HepG2 (cell line): Measurements from ENCODE around the gene DYRK2. TPM values are rescaled to one million over a fixed set of nuclear protein-coding genes. Genes with fewer than 3 reads are reported as not detected.

Experiments
- ATAC-seq: fragments of 200-7000 bp; cut with Tn5 transposase; 3 replicates; pipeline ENCODE4 v1.9.1; 2020; ENCODE audit warnings: mild to moderate bottlenecking, moderate library complexity
- BruUV-seq: library from RNA; stranded (reverse); fragments of 400-500 nt; replicated peaks from 2 replicates; lab custom pipeline; 2021; lab: Mats Ljungman, UMichigan
- CTCF ChIA-PET: fragments of 300-600 bp; formaldehyde crosslinking; extraction: SDS; loops from one replicate; lab custom pipeline; 2021; ENCODE audit warnings: low total read pairs, inconsistent platforms, low intra/inter-chr PET ratio; lab: Yijun Ruan, JAX
- POLR2A ChIA-PET: fragments of 350-600 bp; sonication (Branson Sonifier 250); formaldehyde crosslinking; loops from one replicate; lab custom pipeline; 2020; ENCODE audit warnings: antibody characterized with exemption, inconsistent platforms; lab: Yijun Ruan, JAX
- DNase-seq: peaks from one replicate; pipeline ENCODE4 v3.0.0-alpha.2; 2015; ENCODE audit warnings: low spot score
- FAIRE-seq: peaks from 3 replicates; lab custom pipeline; 2011; peaks lifted over from hg19 to GRCh38; lab: Jason Lieb, UNC
- H2AFZ ChIP-seq: one replicate; pipeline ENCODE4 v1.6.1; 2011; ENCODE audit warnings: low read length, inconsistent platforms
- H3K27ac ChIP-seq: fragments of 300-600 bp; 3 replicates; pipeline ENCODE4 v1.8.0; 2011; ENCODE audit warnings: mixed run types, mild to moderate bottlenecking, mixed read lengths, low read length, inconsistent platforms; ENCODE audit not compliant: insufficient read depth; ENCODE audit errors: extremely low read length
- H3K27me3 ChIP-seq, 2 experiments: fragments of 200-600 bp in 1 of 2; 2 replicates in 1 of 2; 3 replicates in 1 of 2; pipeline versions ENCODE4 v1.6.0 to v1.8.0; 2011; ENCODE audit warnings: low read length in 2 of 2, mild to moderate bottlenecking in 2 of 2, moderate library complexity in 2 of 2, inconsistent platforms in 1 of 2; ENCODE audit not compliant: insufficient read depth in 2 of 2, control insufficient read depth in 1 of 2
- H3K36me3 ChIP-seq, 2 experiments: fragments of 200-600 bp in 1 of 2; replicated peaks in 1 of 2; 2 replicates in 1 of 2; 3 replicates in 1 of 2; pipeline versions ENCODE4 v1.5.1 to v1.8.0; 2011; ENCODE audit warnings: low read length in 2 of 2, inconsistent platforms in 1 of 2; ENCODE audit not compliant: insufficient read depth in 2 of 2, control insufficient read depth in 1 of 2
- H3K4me1 ChIP-seq: 2 replicates; pipeline ENCODE4 v1.5.1; 2012; ENCODE audit warnings: low read length, inconsistent platforms; ENCODE audit not compliant: insufficient read depth
- H3K4me2 ChIP-seq: 2 replicates; pipeline ENCODE4 v1.6.0; 2011; ENCODE audit warnings: low read depth, low read length, inconsistent platforms
- H3K4me3 ChIP-seq, 3 experiments: fragments of 200-600 bp in 1 of 3; sonication (generic), shearing (Covaris generic) in 1 of 3; replicated peaks in 1 of 3; 2 replicates each; pipeline ENCODE4 v1.5.1; 2011 to 2016; ENCODE audit warnings: low read length in 3 of 3, inconsistent platforms in 2 of 3, low read depth in 2 of 3, mild to moderate bottlenecking in 2 of 3, control low read depth in 1 of 3, mixed read lengths in 1 of 3; ENCODE audit not compliant: insufficient read depth in 1 of 3
- H3K79me2 ChIP-seq: one replicate; pipeline ENCODE4 v1.6.1; 2011; ENCODE audit warnings: low read length, inconsistent platforms; ENCODE audit not compliant: insufficient read depth
- H3K9ac ChIP-seq: 2 replicates; pipeline ENCODE4 v1.6.0; 2011; ENCODE audit warnings: mild to moderate bottlenecking, low read depth, low read length, inconsistent platforms; ENCODE audit not compliant: insufficient read depth
- H3K9me3 ChIP-seq: 2 replicates; pipeline ENCODE4 v1.5.1; 2012; ENCODE audit warnings: mild to moderate bottlenecking, low read length
- H4K20me1 ChIP-seq: 2 replicates; pipeline ENCODE4 v1.6.0; 2011; ENCODE audit warnings: inconsistent platforms, mild to moderate bottlenecking, low read length, moderate library complexity; ENCODE audit not compliant: insufficient read depth
- BHLHE40 ChIP-seq: IDR thresholded peaks from 2 replicates; pipeline ENCODE4 v1.6.1; 2011; ENCODE audit warnings: low read length, improper control_type of control experiment
- FOXK2 ChIP-seq: fragments of 450-650 bp; IDR thresholded peaks from 2 replicates; pipeline ENCODE4 v1.6.1; 2016
- NCOA1 ChIP-seq: sonication (generic); formaldehyde crosslinking; IDR thresholded peaks from 2 replicates; pipeline ENCODE4 v1.9.0; 2021; ENCODE audit warnings: missing genetic modification reagents
- PTBP1 ChIP-seq: fragments of 200-400 bp; formaldehyde crosslinking; IDR thresholded peaks from 2 replicates; pipeline ENCODE4 v1.6.1; 2018; ENCODE audit warnings: low read length, low read depth; ENCODE audit not compliant: poor library complexity, severe bottlenecking
- SIN3A ChIP-seq: IDR thresholded peaks from 2 replicates; pipeline ENCODE4 v1.6.1; 2011; ENCODE audit warnings: low read depth, mild to moderate bottlenecking, control low read depth, low read length, borderline replicate concordance
- ZNF3 ChIP-seq: IDR thresholded peaks from 2 replicates; pipeline ENCODE4 v1.7.0; 2017; ENCODE audit warnings: inconsistent platforms
- ZNF724P ChIP-seq: sonication (generic); formaldehyde crosslinking; IDR thresholded peaks from 2 replicates; pipeline ENCODE4 v1.8.0; 2022; ENCODE audit warnings: missing genetic modification reagents, borderline replicate concordance
- ZNF777 ChIP-seq: sonication (generic); formaldehyde crosslinking; IDR thresholded peaks from 2 replicates; pipeline ENCODE4 v1.4.0; 2020; ENCODE audit warnings: missing genetic modification reagents
- WGBS: methylation state at CpG from one replicate; pipeline ENCODE4 v1.1.6; 2017; ENCODE audit warnings: low lambda C conversion rate; 5-methylcytosine and 5-hydroxymethylcytosine counted together
- in situ Hi-C: cut with HindIII; loops from 2 replicates; pipeline ENCODE4 v1.10.0; 2017; ENCODE audit warnings: low pct_unique_long_range_greater_than_20kb; ENCODE audit not compliant: extremely low pct_ligation_motif_present
- intact Hi-C: fragments of 100-400 bp; cut with micrococcal nuclease; formaldehyde crosslinking; loops from one replicate; pipeline ENCODE4 v1.10.0; 2022; ENCODE audit not compliant: unreplicated experiment
- polyA plus RNA-seq, 8 experiments: library from polyadenylated mRNA; depleted of rRNA in 3 of 8; stranded (reverse) in 7 of 8; unstranded in 1 of 8; fragments of >200 nt; fragmentation: Illumina TruSeq in 4 of 8; extraction: Trizol in 4 of 8; gene quantifications; 2 replicates each; pipeline versions ENCODE4 v1.2.1 to v1.2.3, GENCODE V29; 2011 to 2016; ENCODE audit warnings: low read depth in 4 of 8, missing spikeins in 1 of 8, mixed read lengths in 1 of 8; ENCODE audit not compliant: insufficient read depth in 1 of 8
- total RNA-seq, 5 experiments: library from RNA; depleted of rRNA; stranded (reverse); fragments of >200 nt; fragmentation: Illumina TruSeq; extraction: Trizol; gene quantifications; 2 replicates each; pipeline ENCODE4 v1.2.3, GENCODE V29; 2016; ENCODE audit warnings: low read depth in 1 of 5
- TF ChIP-seq, protein P1 (sequence below): sonication (generic); formaldehyde crosslinking; IDR thresholded peaks from 2 replicates; pipeline ENCODE4 v1.8.1; 2023; ENCODE audit warnings: mild to moderate bottlenecking, moderate library complexity, missing genetic modification reagents
- TF ChIP-seq, protein P2 (sequence below): sonication (generic); formaldehyde crosslinking; IDR thresholded peaks from 2 replicates; pipeline ENCODE4 v1.5.1; 2020; ENCODE audit warnings: mild to moderate bottlenecking, missing genetic modification reagents, borderline replicate concordance
- TF ChIP-seq, protein P3 (sequence below): sonication (generic); formaldehyde crosslinking; IDR thresholded peaks from 2 replicates; pipeline ENCODE4 v1.4.0; 2020; ENCODE audit warnings: missing genetic modification reagents

Gene DYRK2
- total and polyA plus RNA-seq, 2 of the 13 experiments (the other 11 are each of a cell fraction or from before 2014, with no cell fraction given), result 8.2 to 11.5 TPM

DNA sequence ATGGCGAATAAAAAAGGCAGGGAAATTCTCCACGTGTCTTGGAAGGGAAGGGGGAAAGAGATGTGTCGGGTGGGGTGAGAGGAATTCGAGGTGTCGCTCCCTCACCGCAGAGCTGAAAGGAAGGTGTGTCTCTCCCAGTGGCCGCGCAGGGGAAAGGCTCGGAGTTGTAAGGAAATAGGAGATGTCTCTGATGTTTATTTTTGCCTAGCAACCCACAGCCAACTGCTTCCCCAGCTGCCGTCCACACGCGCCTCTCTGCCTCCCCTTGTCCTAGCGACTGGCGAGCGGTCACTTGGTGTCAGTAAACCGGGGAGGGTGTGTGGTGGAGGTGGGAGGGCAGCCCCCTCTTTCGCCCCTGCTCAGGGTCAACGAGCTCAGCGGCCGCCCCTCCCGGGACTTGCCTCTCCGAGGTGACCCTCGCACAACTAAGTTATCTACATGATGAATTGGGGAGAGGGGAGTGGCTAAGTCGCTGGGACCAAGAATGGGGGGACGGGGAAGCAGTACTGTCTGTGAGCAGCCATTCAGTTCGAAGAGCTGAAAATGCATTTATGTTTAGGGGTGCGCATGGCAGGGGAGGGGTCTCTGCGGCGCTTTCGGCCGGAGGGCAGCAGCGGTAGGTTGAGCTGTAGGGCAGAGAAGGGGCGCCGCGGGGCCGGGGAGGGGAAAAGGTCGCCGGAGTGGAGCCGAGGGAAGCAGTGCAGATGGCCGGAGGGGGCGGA is 585 bp upstream of the DYRK2 start (continued):
- TF ChIP-seq NCOA1 (CRISPR knock-in tag), result no peak
- no peak for TF ChIP-seq PTBP1
- 0 out of 2 replicates have a peak, but pooled peaks have one; percentile 28 for TF ChIP-seq FOXK2
- TF ChIP-seq ZNF724P (CRISPR knock-in tag), result 0 out of 2 replicates have a peak, but pooled peaks have one; percentile 31
- TF ChIP-seq, all 625 proteins: peak for 61

DNA sequence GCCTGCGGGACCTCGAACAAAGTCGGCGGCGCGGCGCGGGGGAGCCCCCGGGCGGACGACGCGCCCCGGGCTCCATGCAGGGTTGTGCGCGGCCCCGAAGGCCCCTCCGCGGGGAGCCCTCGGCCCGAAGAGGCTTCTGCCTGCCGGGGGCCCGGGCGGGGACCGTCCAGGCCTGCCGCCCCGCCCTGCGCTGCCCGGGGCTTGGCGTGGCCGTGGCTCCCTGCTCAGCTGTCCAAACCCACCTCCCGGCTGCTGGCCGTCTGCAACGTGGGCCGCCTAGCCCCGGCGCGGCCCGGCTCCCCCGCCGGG is 670 bp downstream of the DYRK2 start:
- no peaks in the 10 kb centered on the region for H3K9me3 ChIP-seq
- H3K4me2 ChIP-seq, result peak overlapping the region; percentile 80
- H3K27ac ChIP-seq, result peak overlapping the region; percentile 80
- no TSS peak for BruUV-seq
- peaks cover 14% of the 10 kb centered on the region; the same call in 1 of the 2 replicates for H4K20me1 ChIP-seq
- H3K27me3 ChIP-seq, result 0 out of 5 replicates have a peak, but pooled peaks cover 0 to 3% of the 10 kb centered on the region in 2 experiments
- ChIA-PET POLR2A (no interaction called here), CTCF (no interaction called here)
- in situ Hi-C loops, result no loop called here
- FAIRE-seq (no peak), DNase-seq (no peak), ATAC-seq (peak; percentile 27)
- H3K4me1 ChIP-seq, result peaks cover 27% of the 10 kb centered on the region
- H3K4me3 ChIP-seq, result peak overlapping the region; percentile 74 to 84 (median 84)
- peaks cover 0 to 3% of the 10 kb centered on the region in 2 experiments; a peak in 1 of 5 replicates for H3K36me3 ChIP-seq
- WGBS, result no CpG with 5 or more reads among the region's 41 CpGs
- no peak overlapping the region for H2AFZ ChIP-seq
- peak overlapping the region; percentile 82 for H3K9ac ChIP-seq
- intact Hi-C loops, result no loop called here
- H3K79me2 ChIP-seq, result peaks cover 41% of the 10 kb centered on the region
- 0 out of 2 replicates have a peak, but pooled peaks have one; percentile 9 for TF ChIP-seq SIN3A
- TF ChIP-seq ZNF3, result no peak
- TF ChIP-seq, protein P1, sequence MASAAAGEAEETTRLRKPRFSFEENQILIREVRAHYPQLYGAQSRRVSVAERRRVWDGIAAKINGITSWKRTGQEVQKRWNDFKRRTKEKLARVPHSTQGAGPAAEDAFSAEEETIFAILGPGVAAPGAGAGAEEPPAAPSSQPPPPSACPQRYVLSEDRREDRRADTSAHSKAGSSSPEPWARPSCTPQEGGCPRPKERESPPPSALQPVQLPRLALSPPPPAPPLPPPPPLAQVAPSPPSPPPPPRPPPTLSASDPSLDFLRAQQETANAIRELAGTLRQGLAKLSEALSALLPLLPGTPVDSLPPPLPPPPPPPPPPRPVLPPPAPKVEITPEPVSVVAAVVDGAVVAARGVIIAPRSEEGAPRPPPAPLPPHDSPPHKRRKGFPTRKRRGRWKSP, result 0 out of 2 replicates have a peak, but pooled peaks have one; percentile 6
- peak; percentile 77; the same call in 1 of the 2 replicates for TF ChIP-seq ZNF777 (CRISPR knock-in tag)
- TF ChIP-seq, protein P2, sequence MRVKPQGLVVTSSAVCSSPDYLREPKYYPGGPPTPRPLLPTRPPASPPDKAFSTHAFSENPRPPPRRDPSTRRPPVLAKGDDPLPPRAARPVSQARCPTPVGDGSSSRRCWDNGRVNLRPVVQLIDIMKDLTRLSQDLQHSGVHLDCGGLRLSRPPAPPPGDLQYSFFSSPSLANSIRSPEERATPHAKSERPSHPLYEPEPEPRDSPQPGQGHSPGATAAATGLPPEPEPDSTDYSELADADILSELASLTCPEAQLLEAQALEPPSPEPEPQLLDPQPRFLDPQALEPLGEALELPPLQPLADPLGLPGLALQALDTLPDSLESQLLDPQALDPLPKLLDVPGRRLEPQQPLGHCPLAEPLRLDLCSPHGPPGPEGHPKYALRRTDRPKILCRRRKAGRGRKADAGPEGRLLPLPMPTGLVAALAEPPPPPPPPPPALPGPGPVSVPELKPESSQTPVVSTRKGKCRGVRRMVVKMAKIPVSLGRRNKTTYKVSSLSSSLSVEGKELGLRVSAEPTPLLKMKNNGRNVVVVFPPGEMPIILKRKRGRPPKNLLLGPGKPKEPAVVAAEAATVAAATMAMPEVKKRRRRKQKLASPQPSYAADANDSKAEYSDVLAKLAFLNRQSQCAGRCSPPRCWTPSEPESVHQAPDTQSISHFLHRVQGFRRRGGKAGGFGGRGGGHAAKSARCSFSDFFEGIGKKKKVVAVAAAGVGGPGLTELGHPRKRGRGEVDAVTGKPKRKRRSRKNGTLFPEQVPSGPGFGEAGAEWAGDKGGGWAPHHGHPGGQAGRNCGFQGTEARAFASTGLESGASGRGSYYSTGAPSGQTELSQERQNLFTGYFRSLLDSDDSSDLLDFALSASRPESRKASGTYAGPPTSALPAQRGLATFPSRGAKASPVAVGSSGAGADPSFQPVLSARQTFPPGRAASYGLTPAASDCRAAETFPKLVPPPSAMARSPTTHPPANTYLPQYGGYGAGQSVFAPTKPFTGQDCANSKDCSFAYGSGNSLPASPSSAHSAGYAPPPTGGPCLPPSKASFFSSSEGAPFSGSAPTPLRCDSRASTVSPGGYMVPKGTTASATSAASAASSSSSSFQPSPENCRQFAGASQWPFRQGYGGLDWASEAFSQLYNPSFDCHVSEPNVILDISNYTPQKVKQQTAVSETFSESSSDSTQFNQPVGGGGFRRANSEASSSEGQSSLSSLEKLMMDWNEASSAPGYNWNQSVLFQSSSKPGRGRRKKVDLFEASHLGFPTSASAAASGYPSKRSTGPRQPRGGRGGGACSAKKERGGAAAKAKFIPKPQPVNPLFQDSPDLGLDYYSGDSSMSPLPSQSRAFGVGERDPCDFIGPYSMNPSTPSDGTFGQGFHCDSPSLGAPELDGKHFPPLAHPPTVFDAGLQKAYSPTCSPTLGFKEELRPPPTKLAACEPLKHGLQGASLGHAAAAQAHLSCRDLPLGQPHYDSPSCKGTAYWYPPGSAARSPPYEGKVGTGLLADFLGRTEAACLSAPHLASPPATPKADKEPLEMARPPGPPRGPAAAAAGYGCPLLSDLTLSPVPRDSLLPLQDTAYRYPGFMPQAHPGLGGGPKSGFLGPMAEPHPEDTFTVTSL (CRISPR knock-in tag), result no peak
- TF ChIP-seq, protein P3, sequence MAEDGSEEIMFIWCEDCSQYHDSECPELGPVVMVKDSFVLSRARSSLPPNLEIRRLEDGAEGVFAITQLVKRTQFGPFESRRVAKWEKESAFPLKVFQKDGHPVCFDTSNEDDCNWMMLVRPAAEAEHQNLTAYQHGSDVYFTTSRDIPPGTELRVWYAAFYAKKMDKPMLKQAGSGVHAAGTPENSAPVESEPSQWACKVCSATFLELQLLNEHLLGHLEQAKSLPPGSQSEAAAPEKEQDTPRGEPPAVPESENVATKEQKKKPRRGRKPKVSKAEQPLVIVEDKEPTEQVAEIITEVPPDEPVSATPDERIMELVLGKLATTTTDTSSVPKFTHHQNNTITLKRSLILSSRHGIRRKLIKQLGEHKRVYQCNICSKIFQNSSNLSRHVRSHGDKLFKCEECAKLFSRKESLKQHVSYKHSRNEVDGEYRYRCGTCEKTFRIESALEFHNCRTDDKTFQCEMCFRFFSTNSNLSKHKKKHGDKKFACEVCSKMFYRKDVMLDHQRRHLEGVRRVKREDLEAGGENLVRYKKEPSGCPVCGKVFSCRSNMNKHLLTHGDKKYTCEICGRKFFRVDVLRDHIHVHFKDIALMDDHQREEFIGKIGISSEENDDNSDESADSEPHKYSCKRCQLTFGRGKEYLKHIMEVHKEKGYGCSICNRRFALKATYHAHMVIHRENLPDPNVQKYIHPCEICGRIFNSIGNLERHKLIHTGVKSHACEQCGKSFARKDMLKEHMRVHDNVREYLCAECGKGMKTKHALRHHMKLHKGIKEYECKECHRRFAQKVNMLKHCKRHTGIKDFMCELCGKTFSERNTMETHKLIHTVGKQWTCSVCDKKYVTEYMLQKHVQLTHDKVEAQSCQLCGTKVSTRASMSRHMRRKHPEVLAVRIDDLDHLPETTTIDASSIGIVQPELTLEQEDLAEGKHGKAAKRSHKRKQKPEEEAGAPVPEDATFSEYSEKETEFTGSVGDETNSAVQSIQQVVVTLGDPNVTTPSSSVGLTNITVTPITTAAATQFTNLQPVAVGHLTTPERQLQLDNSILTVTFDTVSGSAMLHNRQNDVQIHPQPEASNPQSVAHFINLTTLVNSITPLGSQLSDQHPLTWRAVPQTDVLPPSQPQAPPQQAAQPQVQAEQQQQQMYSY (CRISPR knock-in tag), result 0 out of 2 replicates have a peak, but pooled peaks have one; percentile 6
- no peak for TF ChIP-seq BHLHE40
